HG03066 (cell line): ENCODE measurements around the gene LHFPL4.
"Not testable (repeated sequence)": the region's sequence is repeated elsewhere in the genome, so short reads cannot be mapped to it uniquely, and the experiment has no call there.

Experiments used
- ATAC-seq: cut with Tn5 transposase; IDR thresholded peaks from one replicate; pipeline ENCODE4 v1.9.1; 2021; ENCODE audit warnings: low read depth; ENCODE audit not compliant: unreplicated experiment

Gene LHFPL4

DNA sequence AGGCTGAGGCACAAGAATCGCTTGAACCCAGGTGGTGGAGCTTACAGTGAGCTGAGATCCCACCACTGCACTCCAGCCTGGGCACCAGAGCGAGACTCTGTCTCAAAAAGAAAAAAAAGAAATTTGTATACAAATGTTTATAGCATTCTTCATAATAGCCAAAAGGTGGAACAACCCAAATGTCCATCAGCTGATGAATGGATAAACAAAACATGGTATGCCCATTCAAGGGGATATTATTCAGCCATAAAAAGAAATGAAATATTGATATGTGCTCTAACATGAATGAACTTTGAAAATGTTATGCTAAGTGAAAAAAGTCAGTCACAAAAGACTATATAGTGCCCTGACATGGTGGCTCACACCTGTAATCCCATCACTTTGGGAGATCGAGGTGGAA lies 11.4 kb downstream of the LHFPL4 start:
- no peak for ATAC-seq

DNA sequence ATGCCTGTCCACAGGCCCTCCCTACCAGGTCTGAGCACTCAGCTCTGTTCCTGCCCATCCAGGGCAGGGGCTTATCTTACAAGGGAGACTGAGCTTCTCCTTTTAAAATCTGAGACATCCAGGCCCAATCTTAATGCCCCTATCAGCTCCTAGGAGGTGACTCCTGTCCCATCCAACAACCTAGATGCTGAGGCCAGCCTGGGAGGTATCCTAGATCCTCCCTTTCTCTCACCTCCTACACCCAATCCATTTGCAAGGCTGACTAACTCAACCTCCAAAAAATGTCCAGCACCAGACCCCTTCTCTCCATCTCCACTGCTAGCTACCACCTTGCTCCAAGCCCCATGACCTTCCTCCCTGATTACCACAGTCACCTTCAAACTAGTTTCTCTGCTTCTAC lies 17.4 kb downstream of the LHFPL4 start:
- ATAC-seq, result no peak

GRCh38 chr3:9534429-9534828 lies 19.2 kb downstream of the LHFPL4 start:
- ATAC-seq, result no peak

DNA sequence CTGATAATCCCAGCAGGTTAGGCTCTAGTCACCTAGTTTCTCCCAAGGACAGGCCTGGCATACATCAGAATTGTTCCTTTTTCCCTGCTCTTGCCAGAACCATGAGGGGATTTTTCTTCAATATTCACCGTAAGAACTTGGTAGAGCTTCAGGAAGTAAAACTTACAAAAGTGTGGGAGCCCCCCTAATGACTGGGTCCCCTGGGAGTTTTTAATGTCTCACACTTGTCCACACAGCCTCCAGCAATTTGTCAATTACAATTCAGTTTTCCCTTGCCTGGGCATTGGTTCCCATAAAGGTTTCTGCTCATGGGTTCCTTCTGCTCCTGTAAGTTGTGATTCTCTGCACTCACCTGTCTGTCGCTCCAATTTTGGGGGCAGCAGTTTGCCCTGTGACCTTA lies 28.5 kb downstream of the LHFPL4 start:
- no peak for ATAC-seq

GRCh38 chr3:9514956-9515355 lies 38.7 kb downstream of the LHFPL4 start:
- no peak for ATAC-seq

DNA sequence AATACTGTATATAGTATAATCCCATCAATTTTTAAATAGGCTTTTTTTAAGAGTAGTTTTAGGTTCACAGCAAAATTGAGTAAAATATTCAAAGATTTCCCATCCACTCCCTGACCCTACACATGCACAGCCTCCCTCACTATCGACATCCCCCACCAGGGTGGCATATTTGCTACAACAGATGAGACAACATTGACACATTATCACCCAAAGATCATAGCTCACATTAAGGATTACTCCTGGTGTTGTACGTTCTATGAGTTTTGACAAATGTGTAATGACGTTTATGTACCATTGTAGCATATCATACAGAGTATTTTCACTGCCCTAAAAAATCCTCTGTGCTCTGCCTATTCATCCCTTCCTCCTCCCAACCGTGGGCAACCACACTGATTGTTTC lies 39.3 kb downstream of the LHFPL4 start:
- ATAC-seq, result no peak

GRCh38 chr3:9512456-9513045 lies 41.1 kb downstream of the LHFPL4 start:
- no peak for ATAC-seq

DNA sequence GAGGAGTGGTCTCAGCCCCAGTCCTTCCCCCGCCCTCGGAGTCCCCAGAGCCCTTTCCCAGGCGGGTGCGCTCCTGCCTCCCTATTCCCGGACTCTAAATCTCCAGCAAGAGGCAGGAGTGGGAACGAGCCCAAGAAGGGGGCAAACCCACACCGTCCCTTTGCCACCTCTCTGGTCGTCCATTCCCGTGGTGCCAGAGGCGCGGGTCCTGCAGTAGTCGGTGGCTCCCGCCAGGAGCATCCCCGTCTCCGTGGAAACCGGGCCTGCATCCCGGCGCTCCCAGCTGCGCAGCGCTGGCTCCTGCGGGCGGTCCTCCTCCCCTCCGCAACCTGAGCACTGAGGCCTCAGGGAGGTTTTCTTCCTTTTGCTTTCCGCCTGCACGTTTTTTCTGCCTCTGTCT lies 44.8 kb downstream of the LHFPL4 start:
- ATAC-seq, result no peak

- no peak for ATAC-seq
Measured at GRCh38 chr3:9507586-9508578, 45.7 kb downstream of the LHFPL4 start.

DNA sequence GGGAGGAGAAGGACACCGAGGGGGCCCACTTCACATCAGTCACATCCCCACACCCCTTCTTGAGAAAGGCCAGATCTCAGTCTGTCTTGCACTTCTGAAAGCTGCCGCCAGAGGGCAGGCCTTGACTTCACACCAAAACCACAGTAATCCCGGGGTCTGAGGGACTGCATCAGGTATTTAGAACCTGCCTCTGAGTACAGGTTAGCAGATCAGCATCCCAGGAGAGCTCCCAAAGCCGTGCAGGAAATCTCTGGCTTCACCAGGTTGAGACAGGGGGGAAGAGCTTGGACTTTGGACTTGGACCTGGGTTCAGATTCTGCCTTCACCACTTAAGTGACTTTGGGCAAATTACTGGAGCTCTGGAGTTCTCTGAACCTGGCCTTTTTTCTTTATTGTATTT lies 50.3 kb downstream of the LHFPL4 start:
- ATAC-seq, result no peak

DNA sequence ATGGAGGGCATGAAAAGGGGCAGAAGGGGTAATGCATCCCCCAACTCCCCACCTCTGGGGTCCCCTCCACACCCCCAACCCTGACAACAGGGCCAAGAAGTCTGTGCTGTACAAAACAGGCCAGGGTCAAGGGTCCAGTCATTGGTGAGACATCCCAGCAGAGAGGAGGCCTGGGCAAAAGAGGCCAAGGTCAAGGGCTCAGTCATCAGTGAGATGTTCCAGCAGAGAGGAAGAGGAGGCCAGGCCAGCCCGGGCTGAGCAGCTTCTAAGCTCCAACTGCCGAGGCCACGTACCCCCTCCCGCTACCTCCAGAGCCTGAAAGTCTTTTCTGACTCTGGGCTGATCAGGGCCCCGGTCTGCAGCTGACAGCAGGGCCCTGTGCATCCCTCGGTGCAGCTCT lies 52.4 kb downstream of the LHFPL4 start:
- no peak for ATAC-seq

GRCh38 chr3:9500108-9501050 lies 53.2 kb downstream of the LHFPL4 start:
- no peak for ATAC-seq

- no peak for ATAC-seq
Measured at GRCh38 chr3:9499455-9500107, 54.0 kb downstream of the LHFPL4 start.

DNA sequence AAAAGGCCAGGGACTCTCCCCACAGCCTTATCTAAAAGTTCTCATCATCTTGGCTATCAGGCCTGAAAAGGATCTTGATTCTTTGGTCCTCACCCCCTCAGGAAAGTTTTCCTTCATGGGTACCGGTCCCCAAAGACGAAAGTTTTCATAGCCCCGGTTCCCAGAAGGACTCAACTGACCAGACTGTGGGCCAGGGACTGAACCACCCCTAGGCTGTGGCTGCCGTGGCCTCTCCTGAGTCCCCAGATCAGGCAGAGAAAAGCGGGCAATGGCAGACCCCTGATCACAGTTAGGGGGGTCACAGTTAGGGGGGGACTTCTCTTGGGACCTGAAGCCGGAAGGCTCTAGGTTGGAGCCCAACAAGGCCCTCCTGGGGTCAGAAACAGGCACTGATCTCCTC lies 54.8 kb downstream of the LHFPL4 start:
- ATAC-seq, result no peak

GRCh38 chr3:9497821-9498565 lies 55.6 kb downstream of the LHFPL4 start:
- ATAC-seq, result no peak

- ATAC-seq, result no peak
Measured at GRCh38 chr3:9496893-9497292, 56.7 kb downstream of the LHFPL4 start.

- ATAC-seq, result not testable (repeated sequence)
Measured at GRCh38 chr3:9494036-9494435, 59.6 kb downstream of the LHFPL4 start.

DNA sequence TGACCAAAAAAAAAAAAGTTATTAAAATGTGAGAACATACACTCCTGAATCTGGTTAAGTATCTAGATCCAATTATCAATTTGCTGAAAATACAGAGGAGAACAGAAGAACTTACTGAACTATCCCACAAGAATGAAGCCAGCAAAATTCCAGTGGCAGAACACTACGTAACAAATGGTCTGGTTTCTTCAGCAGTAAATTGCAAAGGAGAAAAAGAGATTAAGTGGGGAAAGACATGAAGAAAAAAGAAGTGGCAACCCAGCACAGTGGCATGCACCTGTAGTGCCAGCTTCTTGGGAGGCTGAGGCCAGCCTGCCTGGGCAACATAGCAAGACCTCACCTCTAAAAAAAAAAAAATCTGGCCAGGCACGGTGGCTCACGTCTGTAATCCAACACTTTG lies 62.1 kb downstream of the LHFPL4 start:
- no peak for ATAC-seq

GRCh38 chr3:9485248-9485647 lies 68.4 kb downstream of the LHFPL4 start:
- no peak for ATAC-seq

DNA sequence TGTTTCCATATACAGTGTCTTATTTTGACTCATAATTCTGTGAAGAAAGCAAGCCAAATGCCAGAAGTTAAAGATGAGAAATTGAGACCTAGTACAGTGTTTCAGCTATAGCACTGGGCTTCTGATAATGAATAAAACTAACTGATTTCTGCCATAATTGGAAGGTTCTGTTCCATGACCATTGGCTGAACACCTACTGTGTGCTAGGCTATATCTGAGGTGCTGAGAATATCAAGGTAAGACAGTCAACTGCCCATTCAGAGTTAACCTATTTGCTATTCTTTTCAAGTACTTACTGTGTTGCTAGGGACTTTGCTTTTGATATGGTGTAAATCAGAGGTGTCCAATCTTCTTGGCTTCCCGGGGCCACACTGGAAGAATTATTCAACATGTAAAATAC lies 73.4 kb downstream of the LHFPL4 start:
- ATAC-seq, result no peak
